Naive thymus-derived CD4-positive, alpha-beta T cell (primary cell): Measurements from ENCODE around the gene FABP1. TPM values are rescaled to one million over a fixed set of nuclear protein-coding genes. Genes with fewer than 3 reads are reported as not detected.

Experiments
- ATAC-seq: fragments of 150-1000 bp; cut with Tn5 transposase; 2 replicates; pipeline ENCODE4 v1.10.0; 2021; ENCODE audit warnings: mild to moderate bottlenecking, moderate library complexity
- CTCF ChIA-PET: fragments of 350-600 bp; sonication (Branson Sonifier 250); formaldehyde crosslinking; loops from one replicate; lab custom pipeline; 2021; ENCODE audit warnings: antibody characterized with exemption; lab: Charles Lee
- POLR2A ChIA-PET: fragments of 350-600 bp; sonication (Branson Sonifier 250); formaldehyde crosslinking; loops from one replicate; lab custom pipeline; 2021; ENCODE audit warnings: antibody characterized with exemption, inconsistent platforms; lab: Charles Lee
- DNase-seq, 9 donors: peaks; one replicate each; pipeline versions ENCODE4 v3.0.0 to v3.0.0-alpha.2; 2020 to 2022; ENCODE audit warnings: mixed read lengths in 1 of 9
- H3K27ac ChIP-seq: one replicate; pipeline ENCODE4 v1.7.0; 2013; ENCODE audit warnings: mild to moderate bottlenecking, low read depth, low read length, moderate library complexity
- H3K27me3 ChIP-seq, 2 donors: one replicate each; pipeline ENCODE4 v1.7.0; 2013; ENCODE audit warnings: low read length in 2 of 2, mild to moderate bottlenecking in 2 of 2, moderate library complexity in 2 of 2; ENCODE audit not compliant: control insufficient read depth in 2 of 2, insufficient read depth in 2 of 2
- H3K36me3 ChIP-seq, 3 experiments: 1 replicate in 2 of 3; 2 replicates in 1 of 3; pipeline ENCODE4 v1.7.0; 2013; ENCODE audit warnings: low read length in 3 of 3, mild to moderate bottlenecking in 3 of 3, moderate library complexity in 1 of 3; ENCODE audit not compliant: insufficient read depth in 3 of 3, control insufficient read depth in 2 of 3
- H3K4me1 ChIP-seq, 2 donors: one replicate each; pipeline ENCODE4 v1.7.0; 2013; ENCODE audit warnings: low read length in 2 of 2, mild to moderate bottlenecking in 2 of 2, moderate library complexity in 1 of 2; ENCODE audit not compliant: control insufficient read depth in 2 of 2, insufficient read depth in 2 of 2
- H3K4me3 ChIP-seq: 2 replicates; pipeline ENCODE4 v1.7.0; 2013; ENCODE audit warnings: mild to moderate bottlenecking, low read length
- H3K9me3 ChIP-seq, 3 experiments: 1 replicate in 2 of 3; 2 replicates in 1 of 3; pipeline ENCODE4 v1.7.0; 2013; ENCODE audit warnings: low read length in 3 of 3; ENCODE audit not compliant: control insufficient read depth in 2 of 3
- H3K27ac Mint-ChIP-seq, 9 donors: one replicate each; pipeline ENCODE4 v1.8.0; 2020 to 2022; ENCODE audit warnings: mixed read lengths in 9 of 9, mild to moderate bottlenecking in 8 of 9, moderate library complexity in 5 of 9, inconsistent platforms in 2 of 9
- H3K27me3 Mint-ChIP-seq, 5 donors: one replicate each; pipeline ENCODE4 v1.8.0; 2021 to 2022; ENCODE audit warnings: mixed read lengths in 5 of 5, mild to moderate bottlenecking in 1 of 5
- H3K36me3 Mint-ChIP-seq, 5 donors: one replicate each; pipeline ENCODE4 v1.8.0; 2020 to 2022; ENCODE audit warnings: mixed read lengths in 5 of 5, mild to moderate bottlenecking in 3 of 5, inconsistent platforms in 1 of 5
- H3K4me1 Mint-ChIP-seq, 7 donors: one replicate each; pipeline ENCODE4 v1.8.0; 2020 to 2022; ENCODE audit warnings: mixed read lengths in 7 of 7, mild to moderate bottlenecking in 3 of 7, inconsistent platforms in 1 of 7
- H3K4me3 Mint-ChIP-seq, 10 donors: one replicate each; pipeline ENCODE4 v1.8.0; 2020 to 2022; ENCODE audit warnings: mild to moderate bottlenecking in 10 of 10, mixed read lengths in 10 of 10, moderate library complexity in 6 of 10, inconsistent platforms in 2 of 10
- H3K9me3 Mint-ChIP-seq, 11 donors: one replicate each; pipeline ENCODE4 v1.8.0; 2020 to 2022; ENCODE audit warnings: mixed read lengths in 11 of 11, mild to moderate bottlenecking in 4 of 11, inconsistent platforms in 1 of 11, moderate library complexity in 1 of 11
- intact Hi-C, 2 donors: fragments of 100-400 bp; cut with micrococcal nuclease; formaldehyde crosslinking; loops; one replicate each; pipeline ENCODE4 v1.15.1; 2023
- polyA plus RNA-seq, 2 donors: library from polyadenylated mRNA; unstranded; fragments of 300-500 nt; fragmentation: Illumina TruSeq; gene quantifications; one replicate each; pipeline ENCODE4 v1.2.3, GENCODE V29; 2021
- total RNA-seq, 6 experiments: library from RNA in 5 of 6; stranded (reverse) in 5 of 6; gene quantifications; 1 replicate in 5 of 6; 2 replicates in 1 of 6; pipeline ENCODE4 v1.2.3 and lab custom pipeline; 2021 to 2026

Gene FABP1
- total and polyA plus RNA-seq, 7 experiments from 2014 or later = not detected

GRCh38 chr2:88141952-88142351, 14.1 kb upstream of the FABP1 start:
- H3K36me3 ChIP-seq = no peaks in the 10 kb centered on the region
- no peak overlapping the region for H3K27ac ChIP-seq
- no peaks in the 10 kb centered on the region for H3K4me1 Mint-ChIP-seq
- no peaks in the 10 kb centered on the region for H3K4me1 ChIP-seq
- no peaks in the 10 kb centered on the region for H3K27me3 ChIP-seq
- peaks cover 0 to 25% (median 7%) of the 10 kb centered on the region in 11 donors for H3K9me3 Mint-ChIP-seq
- no peak for DNase-seq
- peak overlapping the region in 1 of 9 donors; percentile 35 for H3K27ac Mint-ChIP-seq
- no peak overlapping the region for H3K4me3 ChIP-seq
- H3K36me3 Mint-ChIP-seq = no peaks in the 10 kb centered on the region
- H3K4me3 Mint-ChIP-seq = no peak overlapping the region
- intact Hi-C loops = no loop called here
- CTCF ChIA-PET = interaction anchor here (0.7 kb wide), 1 partner anchor 81 kb away, joined by 5 read pairs; no protein-coding TSS in a partner anchor
- no peak for ATAC-seq
- peaks cover 16 to 51% (median 29%) of the 10 kb centered on the region in 5 donors for H3K27me3 Mint-ChIP-seq
- POLR2A ChIA-PET = no interaction called here
- peaks cover 0 to 3% (median 0%) of the 10 kb centered on the region in 3 experiments for H3K9me3 ChIP-seq

DNA sequence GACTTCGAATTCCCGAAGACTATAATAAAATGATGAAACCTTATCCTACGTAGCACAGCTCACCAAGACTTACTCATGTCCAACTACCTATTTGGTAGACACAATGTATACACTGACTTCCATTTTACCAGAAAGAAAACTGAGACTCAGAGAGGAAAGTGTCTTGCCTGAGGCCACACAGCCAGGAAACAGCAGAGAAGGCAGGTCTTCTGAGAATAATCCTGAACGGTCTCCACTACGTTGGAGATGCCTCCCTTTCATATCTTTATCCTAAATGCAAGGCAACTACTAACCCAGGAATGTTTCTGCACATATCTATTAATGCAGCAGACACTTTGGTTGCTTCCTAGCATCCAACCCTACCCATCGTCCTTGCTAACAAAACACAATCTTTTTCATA, 11.9 kb upstream of the FABP1 start:
- no peak for DNase-seq
- no peaks in the 10 kb centered on the region for H3K4me1 Mint-ChIP-seq
- Histone ChIP-seq H3K27me3 (no peaks in the 10 kb centered on the region), H3K4me3 (no peak overlapping the region), H3K36me3 (no peaks in the 10 kb centered on the region), H3K27ac (no peak overlapping the region), H3K9me3 (peaks cover 0 to 3% (median 0%) of the 10 kb centered on the region in 3 experiments), H3K4me1 (no peaks in the 10 kb centered on the region)
- ChIA-PET POLR2A (no interaction called here), CTCF (interaction anchor here (0.6 kb wide), 1 partner anchor 135 kb away, joined by 3 read pairs; no protein-coding TSS in a partner anchor)
- no peak overlapping the region for H3K4me3 Mint-ChIP-seq
- H3K36me3 Mint-ChIP-seq = no peaks in the 10 kb centered on the region
- ATAC-seq = no peak
- H3K27me3 Mint-ChIP-seq = peaks cover 13 to 56% (median 35%) of the 10 kb centered on the region in 5 donors
- H3K9me3 Mint-ChIP-seq = peaks cover 0 to 25% (median 7%) of the 10 kb centered on the region in 11 donors
- intact Hi-C loops = no loop called here
- no peak overlapping the region for H3K27ac Mint-ChIP-seq

DNA sequence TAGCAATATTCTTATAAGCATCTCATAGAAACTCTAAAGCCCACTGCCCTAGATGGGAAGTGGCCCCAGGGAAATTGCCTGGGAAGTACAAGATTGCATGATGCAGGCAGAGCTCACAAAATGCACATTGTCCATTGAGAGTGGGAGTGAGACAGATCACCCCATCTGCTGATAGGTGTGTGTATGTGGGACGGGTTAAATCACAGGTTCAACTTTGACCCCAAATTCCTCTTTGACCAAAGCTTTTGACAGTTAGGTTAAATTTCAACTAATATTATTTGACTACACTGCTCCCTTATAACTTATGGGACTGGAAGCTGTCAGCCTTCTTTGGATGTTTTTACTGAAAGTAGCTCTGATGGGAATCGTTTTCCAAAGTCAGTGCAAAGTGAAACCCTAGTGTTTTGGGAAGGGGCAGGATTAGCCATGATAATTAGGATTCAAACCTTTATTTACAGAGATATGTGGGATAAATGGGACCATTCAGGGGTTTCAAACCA, 11.4 kb upstream of the FABP1 start:
- no peak overlapping the region for H3K27ac ChIP-seq
- CTCF ChIA-PET = no interaction called here
- no peak overlapping the region for H3K4me3 ChIP-seq
- H3K9me3 ChIP-seq = peaks cover 0 to 3% (median 0%) of the 10 kb centered on the region in 3 experiments
- DNase-seq (no peak), ATAC-seq (no peak)
- Mint-ChIP-seq H3K36me3 (no peaks in the 10 kb centered on the region), H3K27me3 (peaks cover 13 to 52% (median 33%) of the 10 kb centered on the region in 5 donors), H3K27ac (no peak overlapping the region), H3K9me3 (peaks cover 0 to 25% (median 7%) of the 10 kb centered on the region in 11 donors), H3K4me3 (no peak overlapping the region), H3K4me1 (no peaks in the 10 kb centered on the region)
- intact Hi-C loops = no loop called here
- POLR2A ChIA-PET = no interaction called here
- no peaks in the 10 kb centered on the region for H3K36me3 ChIP-seq
- H3K27me3 ChIP-seq = no peaks in the 10 kb centered on the region
- no peaks in the 10 kb centered on the region for H3K4me1 ChIP-seq

GRCh38 chr2:88137833-88138232, 10.0 kb upstream of the FABP1 start:
- Histone ChIP-seq H3K4me1 (no peaks in the 10 kb centered on the region), H3K27ac (no peak overlapping the region), H3K9me3 (peaks cover 0 to 3% (median 0%) of the 10 kb centered on the region in 3 experiments), H3K36me3 (no peaks in the 10 kb centered on the region), H3K27me3 (no peaks in the 10 kb centered on the region), H3K4me3 (no peak overlapping the region)
- Mint-ChIP-seq H3K9me3 (peaks cover 0 to 14% (median 3%) of the 10 kb centered on the region in 11 donors), H3K36me3 (no peaks in the 10 kb centered on the region), H3K27ac (no peak overlapping the region), H3K4me1 (no peaks in the 10 kb centered on the region), H3K27me3 (peaks cover 6 to 42% (median 22%) of the 10 kb centered on the region in 5 donors), H3K4me3 (no peak overlapping the region)
- ATAC-seq (no peak), DNase-seq (no peak)
- intact Hi-C loops = no loop called here
- ChIA-PET CTCF (no interaction called here), POLR2A (no interaction called here)

GRCh38 chr2:88136817-88137216, 9.0 kb upstream of the FABP1 start:
- Mint-ChIP-seq H3K27me3 (peaks cover 0 to 37% (median 19%) of the 10 kb centered on the region in 5 donors), H3K27ac (no peak overlapping the region), H3K9me3 (peaks cover 0 to 6% (median under 1%) of the 10 kb centered on the region in 11 donors), H3K4me3 (no peak overlapping the region), H3K36me3 (no peaks in the 10 kb centered on the region), H3K4me1 (no peaks in the 10 kb centered on the region)
- ChIA-PET POLR2A (no interaction called here), CTCF (no interaction called here)
- Histone ChIP-seq H3K36me3 (no peaks in the 10 kb centered on the region), H3K27ac (no peak overlapping the region), H3K4me3 (no peak overlapping the region), H3K27me3 (no peaks in the 10 kb centered on the region), H3K4me1 (no peaks in the 10 kb centered on the region), H3K9me3 (peaks cover 0 to under 1% (median 0%) of the 10 kb centered on the region in 3 experiments)
- DNase-seq (no peak), ATAC-seq (no peak)
- intact Hi-C loops = no loop called here

- Histone ChIP-seq H3K27ac (no peak overlapping the region), H3K9me3 (no peaks in the 10 kb centered on the region), H3K36me3 (no peaks in the 10 kb centered on the region), H3K27me3 (no peaks in the 10 kb centered on the region), H3K4me3 (no peak overlapping the region), H3K4me1 (no peaks in the 10 kb centered on the region)
- no peak overlapping the region for H3K27ac Mint-ChIP-seq
- POLR2A ChIA-PET = no interaction called here
- CTCF ChIA-PET = no interaction called here
- H3K4me3 Mint-ChIP-seq = no peak overlapping the region
- intact Hi-C loops = no loop called here
- DNase-seq = no peak
- peaks cover 0 to 21% (median 13%) of the 10 kb centered on the region in 5 donors for H3K27me3 Mint-ChIP-seq
- H3K4me1 Mint-ChIP-seq = peaks cover 0 to 3% (median 0%) of the 10 kb centered on the region in 7 donors
- ATAC-seq = no peak
- H3K36me3 Mint-ChIP-seq = no peaks in the 10 kb centered on the region
- no peaks in the 10 kb centered on the region for H3K9me3 Mint-ChIP-seq
Measured at GRCh38 chr2:88133875-88134274, 6.0 kb upstream of the FABP1 start.

- CTCF ChIA-PET = no interaction called here
Measured at GRCh38 chr2:88131999-88132368, 4.1 kb upstream of the FABP1 start.

More at GRCh38 chr2:88131999-88132368, 4.1 kb upstream of the FABP1 start:
- Mint-ChIP-seq H3K36me3 (no peaks in the 10 kb centered on the region), H3K9me3 (no peaks in the 10 kb centered on the region), H3K4me3 (no peak overlapping the region), H3K27me3 (peaks cover 0 to 21% (median 10%) of the 10 kb centered on the region in 5 donors), H3K27ac (no peak overlapping the region), H3K4me1 (peaks cover 0 to 3% (median 0%) of the 10 kb centered on the region in 7 donors)
- no peak overlapping the region for H3K27ac ChIP-seq
- intact Hi-C loops = no loop called here
- DNase-seq (no peak), ATAC-seq (no peak)
- POLR2A ChIA-PET = no interaction called here
- no peaks in the 10 kb centered on the region for H3K4me1 ChIP-seq
- no peaks in the 10 kb centered on the region for H3K9me3 ChIP-seq
- H3K36me3 ChIP-seq = no peaks in the 10 kb centered on the region
- H3K4me3 ChIP-seq = no peak overlapping the region
- H3K27me3 ChIP-seq = no peaks in the 10 kb centered on the region
